Ascending aorta (tissue), 2 donors: ENCODE data around the gene PARD3B. TPM values are rescaled to one million over a fixed set of nuclear protein-coding genes. Genes with fewer than 3 reads are reported as not detected.
A peak's percentile ranks its signal among the peaks of the same experiment; 100 is the strongest.

Experiments
- DNase-seq, 2 donors: peaks; one replicate each; pipeline ENCODE4 v3.0.0-alpha.2; 2019; ENCODE audit warnings: low spot score in 2 of 2
- H3K27ac ChIP-seq, 2 donors: fragments of 200-600 bp; sonication (generic); one replicate each; pipeline ENCODE4 v1.5.1; 2016 to 2017; ENCODE audit warnings: mild to moderate bottlenecking in 1 of 2
- H3K27me3 ChIP-seq: fragments of 200-600 bp; sonication (generic); one replicate; pipeline ENCODE4 v1.5.1; 2017
- H3K36me3 ChIP-seq, 2 donors: fragments of 200-600 bp; sonication (generic); one replicate each; pipeline ENCODE4 v1.5.1; 2016
- H3K4me1 ChIP-seq, 2 donors: fragments of 200-600 bp; sonication (generic); one replicate each; pipeline ENCODE4 v1.5.1; 2016 to 2017; ENCODE audit warnings: mild to moderate bottlenecking in 1 of 2
- H3K4me3 ChIP-seq, 2 donors: fragments of 200-600 bp; sonication (generic); one replicate each; pipeline ENCODE4 v1.5.1; 2016 to 2017; ENCODE audit warnings: mild to moderate bottlenecking in 1 of 2
- H3K9me3 ChIP-seq, 2 donors: fragments of 200-600 bp; sonication (generic); one replicate each; pipeline ENCODE4 v1.5.1; 2016
- intact Hi-C: fragments of 100-400 bp; cut with DNase I; formaldehyde crosslinking; loops from one replicate; pipeline ENCODE4 v1.15.1; 2023
- total RNA-seq: library from RNA; depleted of rRNA; stranded (reverse); fragments of >200 nt; gene quantifications from one replicate; pipeline ENCODE4 v1.1.0, GENCODE V29; 2016
- TF ChIP-seq, protein P1 (sequence below), 3 experiments: fragments of 200-600 bp in 2 of 3; fragments of 450-650 bp in 1 of 3; sonication (generic) in 2 of 3; IDR thresholded peaks; one replicate each; pipeline ENCODE4 v1.5.1; 2016 to 2019; ENCODE audit warnings: antibody characterized with exemption in 3 of 3, mild to moderate bottlenecking in 1 of 3, moderate library complexity in 1 of 3

Gene PARD3B
- total RNA-seq, 1 donor from 2014 or later: 9.5 TPM

DNA sequence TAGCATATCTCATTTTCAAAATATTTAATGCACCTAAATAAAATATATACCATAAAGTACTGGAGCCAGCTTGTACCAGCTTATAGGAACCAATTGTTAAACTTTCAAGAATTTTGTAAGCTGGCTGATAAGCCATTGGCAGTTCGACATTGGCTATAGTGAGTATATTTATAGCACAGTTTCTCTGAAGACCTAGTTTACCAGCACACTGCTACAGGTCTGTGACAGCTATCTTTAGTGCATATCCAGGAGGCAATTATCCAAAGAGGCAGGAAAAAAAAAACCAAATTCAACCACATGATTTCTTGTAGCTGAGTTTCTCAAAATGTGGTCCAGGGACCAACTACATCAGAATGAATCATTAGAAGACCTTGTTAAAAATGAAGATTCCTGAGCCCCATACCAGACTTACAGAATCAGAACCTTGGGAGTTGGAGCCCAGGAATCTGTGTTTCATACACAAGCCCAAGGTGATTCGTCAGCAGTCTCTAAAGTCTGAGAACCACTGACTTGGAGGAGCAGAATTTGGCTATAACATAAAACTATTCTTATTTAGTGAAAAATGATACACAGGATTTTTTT is 858.1 kb downstream of the PARD3B start:
- intact Hi-C loops: no loop called here

DNA sequence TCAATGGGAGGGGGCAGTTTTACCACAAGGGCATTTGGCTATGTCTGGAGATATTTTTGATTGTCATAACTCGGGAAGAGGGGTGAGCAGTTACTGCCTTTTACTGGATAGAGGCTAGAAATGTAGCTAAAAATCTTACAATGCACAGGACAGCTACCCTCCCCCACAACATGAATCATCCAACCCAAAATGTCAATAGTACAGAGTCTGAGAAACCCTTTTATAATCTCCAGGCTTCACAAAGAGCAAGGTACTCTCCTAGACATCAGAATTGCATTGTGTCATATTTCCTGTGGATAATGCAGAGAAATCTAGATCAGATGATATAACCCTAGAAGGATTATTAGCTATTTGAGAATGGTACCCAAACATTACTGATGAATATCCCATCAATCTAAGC is 859.9 kb downstream of the PARD3B start:
- peak overlapping the region in 1 of 2 donors; percentile 32 for H3K27ac ChIP-seq
- TF ChIP-seq, protein P1, sequence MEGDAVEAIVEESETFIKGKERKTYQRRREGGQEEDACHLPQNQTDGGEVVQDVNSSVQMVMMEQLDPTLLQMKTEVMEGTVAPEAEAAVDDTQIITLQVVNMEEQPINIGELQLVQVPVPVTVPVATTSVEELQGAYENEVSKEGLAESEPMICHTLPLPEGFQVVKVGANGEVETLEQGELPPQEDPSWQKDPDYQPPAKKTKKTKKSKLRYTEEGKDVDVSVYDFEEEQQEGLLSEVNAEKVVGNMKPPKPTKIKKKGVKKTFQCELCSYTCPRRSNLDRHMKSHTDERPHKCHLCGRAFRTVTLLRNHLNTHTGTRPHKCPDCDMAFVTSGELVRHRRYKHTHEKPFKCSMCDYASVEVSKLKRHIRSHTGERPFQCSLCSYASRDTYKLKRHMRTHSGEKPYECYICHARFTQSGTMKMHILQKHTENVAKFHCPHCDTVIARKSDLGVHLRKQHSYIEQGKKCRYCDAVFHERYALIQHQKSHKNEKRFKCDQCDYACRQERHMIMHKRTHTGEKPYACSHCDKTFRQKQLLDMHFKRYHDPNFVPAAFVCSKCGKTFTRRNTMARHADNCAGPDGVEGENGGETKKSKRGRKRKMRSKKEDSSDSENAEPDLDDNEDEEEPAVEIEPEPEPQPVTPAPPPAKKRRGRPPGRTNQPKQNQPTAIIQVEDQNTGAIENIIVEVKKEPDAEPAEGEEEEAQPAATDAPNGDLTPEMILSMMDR (IDR thresholded peaks at IDR 0.05): no peak
- no peak overlapping the region for H3K4me3 ChIP-seq
- no peak for DNase-seq
- intact Hi-C loops: no loop called here
- H3K27me3 ChIP-seq: no peaks in the 10 kb centered on the region
- H3K36me3 ChIP-seq: no peaks in the 10 kb centered on the region
- H3K9me3 ChIP-seq: no peaks in the 10 kb centered on the region
- H3K4me1 ChIP-seq: peaks cover 0 to 12% of the 10 kb centered on the region in 2 donors

More for the DNA sequence above, 858.1 kb downstream of the PARD3B start:
- no peak for DNase-seq
- Histone ChIP-seq H3K4me3 (no peak overlapping the region), H3K9me3 (no peaks in the 10 kb centered on the region), H3K27me3 (no peaks in the 10 kb centered on the region), H3K36me3 (no peaks in the 10 kb centered on the region), H3K27ac (no peak overlapping the region), H3K4me1 (peaks cover 0 to 7% of the 10 kb centered on the region in 2 donors)
- TF ChIP-seq, protein P1 (IDR thresholded peaks at IDR 0.05): no peak

DNA sequence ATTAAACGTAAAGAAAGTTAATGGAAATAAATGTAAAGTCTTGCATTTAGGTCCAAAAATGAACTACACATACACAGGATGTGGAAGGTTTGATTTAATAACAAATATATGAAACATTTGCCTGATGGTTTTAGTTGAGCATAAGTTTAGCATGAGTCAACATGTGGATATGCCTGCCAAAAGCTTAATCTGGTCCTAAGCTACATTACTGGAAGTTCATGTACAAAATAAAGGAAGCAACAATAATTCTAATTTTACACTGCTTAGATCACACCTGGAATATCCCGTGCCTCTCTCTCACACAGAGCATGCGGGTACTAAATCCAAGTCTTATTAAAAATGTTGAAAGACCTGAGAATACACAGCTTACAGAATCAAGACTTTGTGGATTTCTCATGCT is 860.5 kb downstream of the PARD3B start:
- H3K4me1 ChIP-seq: peaks cover 0 to 12% of the 10 kb centered on the region in 2 donors
- H3K9me3 ChIP-seq: no peaks in the 10 kb centered on the region
- H3K27ac ChIP-seq: peak overlapping the region in 1 of 2 donors; percentile 32
- TF ChIP-seq, protein P1 (IDR thresholded peaks at IDR 0.05): no peak
- H3K36me3 ChIP-seq: no peaks in the 10 kb centered on the region
- intact Hi-C loops: no loop called here
- H3K27me3 ChIP-seq: no peaks in the 10 kb centered on the region
- no peak for DNase-seq
- H3K4me3 ChIP-seq: no peak overlapping the region

DNA sequence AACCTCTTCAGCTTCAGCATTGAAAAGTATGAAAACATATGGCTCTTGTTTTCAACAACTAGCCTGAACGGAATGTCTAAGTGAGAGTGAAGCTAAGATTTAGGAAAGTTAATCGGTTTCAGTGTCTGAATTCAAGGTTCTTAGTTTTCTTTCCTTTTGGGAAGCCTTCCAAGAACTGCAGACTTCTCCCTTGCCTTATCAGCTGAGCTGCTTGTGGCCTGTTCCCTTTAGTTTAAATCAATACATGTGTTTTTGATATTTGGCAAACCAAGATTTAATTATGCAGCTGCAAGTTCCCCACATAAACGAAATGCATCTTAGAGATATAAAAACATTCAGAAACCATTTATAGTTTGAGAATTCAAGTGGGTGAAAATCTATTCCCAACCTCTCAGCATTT is 862.7 kb downstream of the PARD3B start:
- Histone ChIP-seq H3K27ac (no peak overlapping the region), H3K4me1 (peaks cover 0 to 12% of the 10 kb centered on the region in 2 donors), H3K36me3 (no peaks in the 10 kb centered on the region), H3K9me3 (no peaks in the 10 kb centered on the region), H3K4me3 (no peak overlapping the region), H3K27me3 (no peaks in the 10 kb centered on the region)
- intact Hi-C loops: no loop called here
- TF ChIP-seq, protein P1 (IDR thresholded peaks at IDR 0.05): no peak
- DNase-seq: no peak

DNA sequence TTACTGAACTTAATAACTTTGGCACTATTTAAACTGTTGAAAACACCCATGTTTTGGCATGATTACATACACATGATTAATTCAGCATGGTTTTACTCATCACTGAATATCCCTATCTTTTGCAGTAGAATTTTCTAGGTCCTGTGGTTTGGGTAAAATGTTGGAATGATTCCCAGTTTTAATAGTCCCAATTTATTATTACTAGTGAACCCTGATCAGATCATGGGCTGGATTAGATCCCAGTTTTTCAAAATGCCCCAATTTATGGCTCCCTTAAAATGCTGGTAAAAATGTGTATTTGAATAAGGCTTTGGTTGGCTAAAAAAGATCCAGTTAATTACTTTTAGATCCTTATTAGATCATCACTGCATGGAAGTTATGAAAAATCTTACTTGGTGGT is 863.4 kb downstream of the PARD3B start:
- intact Hi-C loops: no loop called here
- no peak for DNase-seq
- Histone ChIP-seq H3K4me1 (peaks cover 0 to 12% of the 10 kb centered on the region in 2 donors), H3K36me3 (no peaks in the 10 kb centered on the region), H3K27ac (no peak overlapping the region), H3K9me3 (no peaks in the 10 kb centered on the region), H3K27me3 (no peaks in the 10 kb centered on the region), H3K4me3 (no peak overlapping the region)
- TF ChIP-seq, protein P1 (IDR thresholded peaks at IDR 0.05): no peak

DNA sequence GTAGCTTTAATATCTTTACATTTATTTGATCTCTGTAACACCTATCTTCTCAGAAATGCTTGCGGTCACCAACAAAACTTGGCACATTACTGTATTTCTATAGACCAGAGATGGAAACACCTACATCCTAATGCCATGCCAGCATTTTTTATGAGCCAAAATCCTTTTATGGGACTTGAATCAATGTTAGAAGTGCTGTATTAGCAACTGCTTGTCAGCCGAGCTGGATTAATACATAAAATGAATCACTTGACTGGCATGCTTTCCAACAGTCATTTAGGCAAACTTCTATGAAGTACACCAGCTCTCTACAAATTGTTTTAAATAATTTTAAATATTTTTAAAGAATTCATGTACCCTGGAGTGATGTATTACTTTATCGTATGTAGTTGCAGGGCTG is 864.1 kb downstream of the PARD3B start:
- intact Hi-C loops: no loop called here
- TF ChIP-seq, protein P1 (IDR thresholded peaks at IDR 0.05): no peak
- H3K4me3 ChIP-seq: no peak overlapping the region
- H3K4me1 ChIP-seq: peaks cover 0 to 12% of the 10 kb centered on the region in 2 donors
- no peaks in the 10 kb centered on the region for H3K36me3 ChIP-seq
- no peaks in the 10 kb centered on the region for H3K9me3 ChIP-seq
- no peak for DNase-seq
- H3K27me3 ChIP-seq: no peaks in the 10 kb centered on the region
- H3K27ac ChIP-seq: no peak overlapping the region
